ENCODE data around the gene BCAS1. TPM values are rescaled to one million over a fixed set of nuclear protein-coding genes. Genes with fewer than 3 reads are reported as not detected.

BCAS1 gene
- total RNA-seq, 4 donors from 2014 or later, result 0.29 to 0.83 TPM; not detected in 2

- no peak overlapping the region for H3K4me3 ChIP-seq
- no peak for DNase-seq
- H3K9me3 ChIP-seq, result no peaks in the 10 kb centered on the region
- H3K27ac ChIP-seq, result no peak overlapping the region
- no peaks in the 10 kb centered on the region for H3K4me1 ChIP-seq
- no peak for TF ChIP-seq POLR2A (IDR thresholded peaks at IDR 0.05)
- no peak for TF ChIP-seq CTCF (IDR thresholded peaks at IDR 0.05)
- no peaks in the 10 kb centered on the region for H3K27me3 ChIP-seq
- intact Hi-C loops (cut with DNase I; ENCODE audit: low total_unique reads), result no loop called here
- H3K36me3 ChIP-seq, result no peaks in the 10 kb centered on the region
Observed at GRCh38 chr20:54085910-54086309, 15.5 kb upstream of the BCAS1 start.

- H3K9me3 ChIP-seq, result no peaks in the 10 kb centered on the region
- H3K27ac ChIP-seq, result no peak overlapping the region
- no peak for DNase-seq
- TF ChIP-seq POLR2A (IDR thresholded peaks at IDR 0.05), result no peak
- TF ChIP-seq CTCF (IDR thresholded peaks at IDR 0.05), result no peak
- no peaks in the 10 kb centered on the region for H3K27me3 ChIP-seq
- H3K4me1 ChIP-seq, result no peaks in the 10 kb centered on the region
- no peaks in the 10 kb centered on the region for H3K36me3 ChIP-seq
- intact Hi-C loops (cut with DNase I; ENCODE audit: low total_unique reads), result no loop called here
- H3K4me3 ChIP-seq, result no peak overlapping the region
Observed at GRCh38 chr20:54085425-54085824, 15.0 kb upstream of the BCAS1 start.

- Histone ChIP-seq H3K27me3 (no peaks in the 10 kb centered on the region), H3K4me3 (no peak overlapping the region), H3K4me1 (no peaks in the 10 kb centered on the region), H3K9me3 (no peaks in the 10 kb centered on the region), H3K27ac (no peak overlapping the region), H3K36me3 (no peaks in the 10 kb centered on the region)
- intact Hi-C loops (cut with DNase I; ENCODE audit: low total_unique reads), result no loop called here
- no peak for DNase-seq
- TF ChIP-seq POLR2A (IDR thresholded peaks at IDR 0.05) (no peak), CTCF (IDR thresholded peaks at IDR 0.05) (no peak)
Observed at GRCh38 chr20:54084727-54085388, 14.5 kb upstream of the BCAS1 start.

- H3K27me3 ChIP-seq, result no peaks in the 10 kb centered on the region
- no peak overlapping the region for H3K27ac ChIP-seq
- TF ChIP-seq POLR2A (IDR thresholded peaks at IDR 0.05) (no peak), CTCF (IDR thresholded peaks at IDR 0.05) (no peak)
- H3K4me1 ChIP-seq, result no peaks in the 10 kb centered on the region
- no peaks in the 10 kb centered on the region for H3K36me3 ChIP-seq
- DNase-seq, result no peak
- no peak overlapping the region for H3K4me3 ChIP-seq
- intact Hi-C loops (cut with DNase I; ENCODE audit: low total_unique reads), result no loop called here
- no peaks in the 10 kb centered on the region for H3K9me3 ChIP-seq
Observed at GRCh38 chr20:54084193-54084592, 13.8 kb upstream of the BCAS1 start.

- Histone ChIP-seq H3K9me3 (no peaks in the 10 kb centered on the region), H3K36me3 (no peaks in the 10 kb centered on the region), H3K27ac (no peak overlapping the region), H3K27me3 (no peaks in the 10 kb centered on the region), H3K4me1 (no peaks in the 10 kb centered on the region), H3K4me3 (no peak overlapping the region)
- TF ChIP-seq POLR2A (IDR thresholded peaks at IDR 0.05) (no peak), CTCF (IDR thresholded peaks at IDR 0.05) (no peak)
- intact Hi-C loops (cut with DNase I; ENCODE audit: low total_unique reads), result no loop called here
- DNase-seq, result no peak
Observed at GRCh38 chr20:54083459-54083858, 13.1 kb upstream of the BCAS1 start.
